GM12878 (cell line): Measurements from ENCODE around the gene ADARB1. TPM values are rescaled to one million over a fixed set of nuclear protein-coding genes. Genes with fewer than 3 reads are reported as not detected.

Source experiments
- ATAC-seq: fragments of 200-7000 bp; cut with Tn5 transposase; 3 replicates; pipeline ENCODE4 v1.9.1; 2020; ENCODE audit warnings: mild to moderate bottlenecking, moderate library complexity
- BruUV-seq: library from RNA; stranded (reverse); fragments of 400-500 nt; replicated peaks from 2 replicates; lab custom pipeline; 2021; lab: Mats Ljungman, UMichigan
- CTCF ChIA-PET: fragments of 300-600 bp; sonication (Branson Sonifier 250); formaldehyde crosslinking; extraction: SDS; loops from one replicate; lab custom pipeline; 2021; ENCODE audit warnings: inconsistent platforms; lab: Yijun Ruan, JAX
- POLR2A ChIA-PET: fragments of 350-600 bp; formaldehyde crosslinking; extraction: SDS; loops from one replicate; lab custom pipeline; 2021; ENCODE audit warnings: inconsistent platforms; lab: Charles Lee
- RAD21 ChIA-PET: fragments of 300-600 bp; sonication (Branson Sonifier 250); formaldehyde crosslinking; loops from one replicate; lab custom pipeline; 2023; ENCODE audit warnings: antibody characterized with exemption; ENCODE audit not compliant: unreplicated experiment; lab: Charles Lee
- SMC1A ChIA-PET: fragments of 300-600 bp; sonication (Branson Sonifier 250); formaldehyde crosslinking; loops from one replicate; lab custom pipeline; 2023; ENCODE audit not compliant: unreplicated experiment, uncharacterized antibody; lab: Charles Lee
- DNase-seq: peaks from one replicate; pipeline ENCODE4 v3.0.0-alpha.2; 2011; ENCODE audit warnings: low read depth, low spot score
- FAIRE-seq: peaks from 3 replicates; lab custom pipeline; 2011; peaks lifted over from hg19 to GRCh38; lab: Jason Lieb, UNC
- H2AFZ ChIP-seq: 2 replicates; pipeline ENCODE4 v1.6.0; 2011; ENCODE audit warnings: low read depth, low read length, control low read depth; ENCODE audit not compliant: control insufficient read depth
- H3K27ac ChIP-seq: 2 replicates; pipeline ENCODE4 v1.5.1; 2011; ENCODE audit warnings: control low read depth; ENCODE audit not compliant: control insufficient read depth, insufficient read depth
- H3K27me3 ChIP-seq, 2 experiments: replicated peaks in 1 of 2; 2 replicates each; pipeline versions ENCODE4 v1.6.0 to v1.6.1; 2011; ENCODE audit warnings: low read length in 1 of 2; ENCODE audit not compliant: control insufficient read depth in 2 of 2, insufficient read depth in 2 of 2
- H3K36me3 ChIP-seq, 2 experiments: 2 replicates each; pipeline ENCODE4 v1.5.1; 2011; ENCODE audit warnings: low read length in 1 of 2; ENCODE audit not compliant: control insufficient read depth in 2 of 2, insufficient read depth in 2 of 2
- H3K4me1 ChIP-seq: 2 replicates; pipeline ENCODE4 v1.6.1; 2011; ENCODE audit warnings: mild to moderate bottlenecking, low read length, moderate library complexity, mixed read lengths; ENCODE audit not compliant: control insufficient read depth, insufficient read depth
- H3K4me2 ChIP-seq: 2 replicates; pipeline ENCODE4 v1.6.0; 2011; ENCODE audit warnings: control low read depth; ENCODE audit not compliant: control insufficient read depth, insufficient read depth
- H3K4me3 ChIP-seq: fragments of 200-600 bp; sonication (generic); 2 replicates; pipeline ENCODE4 v1.5.1; 2016
- H3K79me2 ChIP-seq: 2 replicates; pipeline ENCODE4 v1.6.0; 2011; ENCODE audit warnings: low read length; ENCODE audit not compliant: control insufficient read depth, insufficient read depth
- H3K9ac ChIP-seq: 2 replicates; pipeline ENCODE4 v1.8.0; 2011; ENCODE audit warnings: low read length, control low read depth, mixed read lengths; ENCODE audit not compliant: control insufficient read depth, insufficient read depth
- H3K9me3 ChIP-seq: replicated peaks from 3 replicates; pipeline ENCODE4 v1.5.1; 2011; ENCODE audit warnings: mild to moderate bottlenecking, low read length; ENCODE audit not compliant: control insufficient read depth, insufficient read depth
- H4K20me1 ChIP-seq: 2 replicates; pipeline ENCODE4 v1.6.0; 2011; ENCODE audit not compliant: control insufficient read depth, insufficient read depth
- ATF7 ChIP-seq: fragments of 450-650 bp; IDR thresholded peaks from 2 replicates; pipeline ENCODE4 v1.6.1; 2016; ENCODE audit warnings: low read depth, mild to moderate bottlenecking
- CREB1 ChIP-seq: IDR thresholded peaks from 2 replicates; pipeline ENCODE4 v1.6.1; 2012; ENCODE audit warnings: low read depth, mild to moderate bottlenecking, inconsistent platforms
- ELK1 ChIP-seq: IDR thresholded peaks from 2 replicates; pipeline ENCODE4 v1.6.1; 2012; ENCODE audit warnings: low read depth, low read length, improper control_type of control experiment
- HDGF ChIP-seq: fragments of 450-650 bp; IDR thresholded peaks from 2 replicates; pipeline ENCODE4 v1.6.1; 2016; ENCODE audit warnings: antibody characterized with exemption
- IRF4 ChIP-seq: IDR thresholded peaks from 2 replicates; pipeline ENCODE4 v1.6.1; 2011; ENCODE audit warnings: low read depth, low read length
- KAT2A ChIP-seq: conservative IDR thresholded peaks from 2 replicates; pipeline ENCODE4 v1.6.1; 2011; ENCODE audit warnings: low read depth, low read length; ENCODE audit not compliant: control insufficient read depth
- MYB ChIP-seq: fragments of 150-350 bp; IDR thresholded peaks from 2 replicates; pipeline ENCODE4 v1.6.1; 2014; ENCODE audit warnings: mild to moderate bottlenecking, low read depth, low read length, borderline replicate concordance
- MYC ChIP-seq: IDR thresholded peaks from 2 replicates; pipeline ENCODE4 v1.6.1; 2011; ENCODE audit warnings: mild to moderate bottlenecking, low read length, moderate library complexity, inconsistent platforms; ENCODE audit not compliant: insufficient read depth, insufficient replicate concordance, insufficient read length, severe bottlenecking
- NKRF ChIP-seq: fragments of 450-650 bp; conservative IDR thresholded peaks from 2 replicates; pipeline ENCODE4 v1.6.1; 2017; ENCODE audit warnings: mild to moderate bottlenecking, moderate library complexity
- RB1 ChIP-seq: fragments of 450-650 bp; formaldehyde crosslinking; IDR thresholded peaks from 2 replicates; pipeline ENCODE4 v1.6.1; 2017; ENCODE audit warnings: mild to moderate bottlenecking, borderline replicate concordance
- REST ChIP-seq: IDR thresholded peaks from 2 replicates; pipeline ENCODE4 v1.6.1; 2012; ENCODE audit warnings: mild to moderate bottlenecking, low read depth, low read length
- SIX5 ChIP-seq: IDR thresholded peaks from 2 replicates; pipeline ENCODE4 v1.6.1; 2011; ENCODE audit warnings: mild to moderate bottlenecking, low read depth, low read length, moderate library complexity; ENCODE audit not compliant: severe bottlenecking
- STAT1 ChIP-seq: fragments of 450-650 bp; conservative IDR thresholded peaks from 2 replicates; pipeline ENCODE4 v1.6.1; 2014; ENCODE audit warnings: antibody characterized with exemption, mild to moderate bottlenecking
- STAT3 ChIP-seq: IDR thresholded peaks from 2 replicates; pipeline ENCODE4 v1.6.1; 2011; ENCODE audit warnings: low read depth, low read length, improper control_type of control experiment
- SUZ12 ChIP-seq: fragments of 200-600 bp; sonication (generic); IDR thresholded peaks from one replicate; pipeline ENCODE4 v1.6.1; 2018; ENCODE audit warnings: antibody characterized with exemption, mild to moderate bottlenecking; ENCODE audit not compliant: unreplicated experiment
- TCF12 ChIP-seq: IDR thresholded peaks from 2 replicates; pipeline ENCODE4 v1.6.1; 2011; ENCODE audit warnings: low read depth, mild to moderate bottlenecking, low read length
- ZNF274 ChIP-seq: IDR thresholded peaks from one replicate; pipeline ENCODE4 v1.8.0; 2011; ENCODE audit not compliant: insufficient read length, insufficient read depth
- ZNF622 ChIP-seq: fragments of 450-650 bp; IDR thresholded peaks from 2 replicates; pipeline ENCODE4 v1.6.1; 2017; ENCODE audit warnings: mild to moderate bottlenecking, inconsistent platforms
- WGBS: methylation state at CpG from one replicate; pipeline ENCODE4 v1.1.6; 2016; ENCODE audit warnings: low lambda C conversion rate; ENCODE audit not compliant: insufficient replicate concordance, insufficient coverage; ENCODE audit errors: missing lambda C conversion rate; 5-methylcytosine and 5-hydroxymethylcytosine counted together
- in situ Hi-C: fragments of 300-500 bp; cut with MboI; formaldehyde crosslinking; loops from 9 replicates; pipeline ENCODE4 v1.14.3; 2018; ENCODE audit warnings: mixed read lengths
- intact Hi-C: fragments of 100-400 bp; cut with micrococcal nuclease; formaldehyde crosslinking; loops from one replicate; pipeline ENCODE4 v1.14.2; 2022; ENCODE audit not compliant: unreplicated experiment
- polyA plus RNA-seq, 11 experiments: library from polyadenylated mRNA; depleted of rRNA in 4 of 11; unstranded in 6 of 11; stranded (reverse) in 5 of 11; fragments of >200 nt; fragmentation: Nextera tagmentation in 4 of 11; fragmentation: Illumina TruSeq in 1 of 11; extraction: Ambion mirVana in 4 of 11; extraction: Trizol in 1 of 11; gene quantifications; 1 replicate in 1 of 11; 2 replicates in 10 of 11; pipeline versions ENCODE4 v1.2.1 to v1.2.3, GENCODE V29; 2011 to 2016; ENCODE audit warnings: inconsistent platforms in 2 of 11, missing spikeins in 2 of 11, low read depth in 1 of 11
- total RNA-seq, 4 experiments: library from RNA; depleted of rRNA in 3 of 4; stranded (reverse); fragments of >200 nt in 3 of 4; fragmentation: Illumina TruSeq in 1 of 4; extraction: Trizol in 1 of 4; gene quantifications; 2 replicates each; pipeline versions ENCODE4 v1.2.1 to v1.2.3, GENCODE V29; 2013 to 2021

Gene ADARB1
- total and polyA plus RNA-seq, 10 of the 15 experiments (the other 5 are each of a cell fraction or from before 2014, with no cell fraction given), result 5.7 to 61.7 (median 25.3) TPM

GRCh38 chr21:45152265-45152746 is 77.9 kb downstream of the ADARB1 start:
- Histone ChIP-seq H3K9me3 (no peaks in the 10 kb centered on the region; the same call in 2 of the 3 replicates), H3K4me1 (0 out of 2 replicates have a peak, but pooled peaks cover 4% of the 10 kb centered on the region), H2AFZ (peak overlapping the region; percentile 34), H3K36me3 (peaks cover 0 to 2% of the 10 kb centered on the region in 2 experiments; a peak in 1 of 4 replicates), H3K79me2 (no peaks in the 10 kb centered on the region), H3K27ac (no peak overlapping the region), H4K20me1 (no peaks in the 10 kb centered on the region), H3K4me2 (no peak overlapping the region), H3K4me3 (no peak overlapping the region), H3K9ac (no peak overlapping the region), H3K27me3 (0 out of 4 replicates have a peak, but pooled peaks cover 0 to 2% of the 10 kb centered on the region in 2 experiments)
- DNase-seq (no peak), FAIRE-seq (peak; percentile 64), ATAC-seq (peak; percentile 97)
- CTCF ChIA-PET, result interaction anchor here (0.8 to 5.0 kb wide), 14 partner anchors 10 to 288 kb away, joined by 3 to 115 read pairs (median 5); partner anchors contain the start of gene POFUT2
- in situ Hi-C loops (no loop called here), intact Hi-C loops (loop anchor here (5.0 kb wide), 3 partner anchors 60 to 280 kb away; no protein-coding TSS in a partner anchor)
- POLR2A ChIA-PET, result interaction anchor here (1.1 kb wide), 1 partner anchor 135 kb away, joined by 4 read pairs; the partner anchor contains the start of gene POFUT2
- BruUV-seq, result no TSS peak
- RAD21 ChIA-PET, result interaction anchor here (0.9 to 3.1 kb wide), 8 partner anchors 12 to 157 kb away, joined by 3 to 18 read pairs (median 5); partner anchors contain the start of gene POFUT2
- WGBS, result 18% methylated on average over 24 of the region's 24 CpGs
- SMC1A ChIA-PET, result interaction anchor here (0.8 to 3.0 kb wide), 11 partner anchors 11 to 209 kb away, joined by 3 to 19 read pairs (median 4); partner anchors contain the start of gene POFUT2
- no peak for TF ChIP-seq ZNF274
- peak; percentile 84 for TF ChIP-seq ATF7
- no peak for TF ChIP-seq IRF4
- TF ChIP-seq RB1, result no peak; the same call in 1 of the 2 replicates
- TF ChIP-seq STAT3, result no peak
- peak; percentile 44; the same call in 1 of the 2 replicates for TF ChIP-seq ELK1
- peak; percentile 94 for TF ChIP-seq HDGF
- TF ChIP-seq NKRF, result no peak
- peak; percentile 30; the same call in 1 of the 2 replicates for TF ChIP-seq CREB1
- TF ChIP-seq SUZ12, result no peak
- no peak for TF ChIP-seq TCF12
- TF ChIP-seq REST, result no peak
- TF ChIP-seq MYC, result no peak
- TF ChIP-seq SIX5, result no peak
- no peak for TF ChIP-seq STAT1
- TF ChIP-seq MYB, result 0 out of 2 replicates have a peak, but pooled peaks have one; percentile 57
- no peak for TF ChIP-seq ZNF622
- TF ChIP-seq KAT2A, result no peak
